Measurements from ENCODE around the gene ZNF235.

GRCh38 chr19:44332145-44332544 lies 27.3 kb upstream of the ZNF235 start:
- no peak for TF ChIP-seq EZH2 (IDR thresholded peaks at IDR 0.05; ENCODE audit: insufficient read depth, poor library complexity, severe bottlenecking)
- no peak for TF ChIP-seq EZH2phosphoT487 (IDR thresholded peaks at IDR 0.05; ENCODE audit: insufficient read depth, low read depth)
